GM18861 (cell line): ENCODE measurements around the gene SPEN.
A peak's percentile ranks its signal among the peaks of the same experiment; 100 is the strongest.

Experiments used
- ATAC-seq: cut with Tn5 transposase; IDR thresholded peaks from one replicate; pipeline ENCODE4 v1.9.1; 2021; ENCODE audit not compliant: unreplicated experiment

Gene SPEN

DNA sequence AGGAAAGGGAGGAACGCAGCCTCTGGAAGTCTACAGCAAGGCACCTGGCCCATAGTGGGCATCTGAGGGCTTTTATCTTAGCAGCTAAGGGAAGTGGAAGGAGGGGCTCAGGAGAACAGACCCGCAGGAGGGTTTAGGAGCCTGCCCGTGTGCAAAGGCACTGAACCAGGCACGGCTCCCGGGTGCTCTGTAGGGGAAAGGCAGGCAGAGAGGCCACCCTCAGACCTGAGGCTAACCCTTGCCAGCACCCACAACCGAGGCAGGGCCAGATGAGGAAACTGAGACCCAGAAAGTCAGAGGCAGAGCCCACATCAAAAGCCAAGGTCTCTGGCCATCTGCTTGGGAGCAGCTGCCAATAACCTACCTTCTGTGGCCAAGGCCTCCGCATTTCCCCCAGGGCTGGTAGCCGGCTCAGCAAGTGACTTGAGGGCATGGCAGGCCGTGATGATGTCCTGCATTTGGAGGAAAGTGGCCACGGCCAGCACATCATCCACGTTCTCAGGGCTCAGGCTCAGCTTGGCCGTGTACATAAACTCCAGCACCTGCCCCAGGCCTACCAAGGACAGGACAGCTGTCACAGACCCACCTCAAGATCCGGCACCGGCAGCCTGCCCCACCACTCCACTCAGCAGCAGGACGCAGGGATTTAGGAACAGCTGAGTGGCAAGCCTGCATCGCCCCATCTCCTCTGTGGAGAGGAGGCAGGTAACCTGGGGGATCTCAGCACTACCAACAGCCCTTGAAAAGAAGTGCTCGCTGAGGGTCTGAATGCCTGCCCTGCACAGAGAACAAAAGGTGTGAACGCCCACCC, 99.3 kb downstream of the SPEN start:
- no peak for ATAC-seq

DNA sequence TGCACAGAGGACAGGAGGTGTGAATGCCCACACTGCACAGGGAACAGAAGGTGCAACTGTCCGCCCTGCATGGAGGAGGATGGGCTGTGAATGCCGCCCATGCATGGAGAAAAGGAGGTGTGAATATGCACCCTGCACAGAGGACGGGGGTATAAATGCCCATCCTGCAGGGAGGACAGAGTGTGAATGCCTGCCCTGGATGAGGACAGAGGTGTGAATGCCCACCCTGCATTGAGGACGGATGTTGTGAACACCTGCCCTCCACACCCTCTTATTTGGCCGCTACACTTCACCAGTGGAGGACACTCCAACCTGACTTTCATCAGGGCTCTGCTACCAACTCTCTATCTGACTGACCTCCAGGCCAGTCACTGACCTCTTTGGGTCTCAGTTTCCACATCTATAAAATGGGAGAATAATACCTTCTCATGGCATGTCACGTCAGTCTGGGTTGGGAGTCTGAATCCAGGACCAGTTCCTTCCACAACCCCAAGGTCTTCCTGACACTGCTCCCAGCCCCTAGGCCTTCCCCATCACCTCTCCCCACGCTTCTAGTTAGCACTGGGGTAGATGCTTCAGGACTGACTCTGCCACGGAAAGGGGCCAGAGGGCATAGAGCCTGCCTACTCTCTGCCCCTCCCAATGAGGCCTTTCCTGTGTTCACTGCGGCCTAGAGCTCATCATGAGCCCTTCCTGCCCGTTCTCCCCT, 100.0 kb downstream of the SPEN start:
- no peak for ATAC-seq

DNA sequence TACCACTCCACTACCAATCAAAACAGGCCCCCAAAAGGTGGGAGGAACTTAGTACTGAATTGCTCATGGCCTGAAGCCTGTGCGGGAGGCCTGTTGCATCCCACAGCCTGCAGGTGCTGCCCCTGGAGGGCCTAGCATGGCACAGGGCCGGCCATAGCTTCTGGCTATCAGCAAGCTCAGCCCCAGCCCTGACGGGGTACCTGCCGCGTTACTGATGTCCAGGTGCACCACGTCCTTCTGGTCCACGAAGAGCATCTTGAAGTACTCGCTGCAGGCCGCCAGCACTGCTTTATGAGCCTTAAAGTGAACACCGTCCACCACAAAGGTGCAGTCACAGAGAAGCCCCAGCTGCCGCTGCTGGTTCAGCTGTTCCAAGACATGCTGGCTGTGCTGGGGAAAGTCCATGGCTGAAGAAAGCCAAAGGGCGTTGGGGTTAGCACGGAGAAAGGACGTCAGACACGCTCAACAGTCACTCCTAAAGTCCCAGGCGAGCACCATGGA, 100.6 kb downstream of the SPEN start:
- ATAC-seq: no peak

DNA sequence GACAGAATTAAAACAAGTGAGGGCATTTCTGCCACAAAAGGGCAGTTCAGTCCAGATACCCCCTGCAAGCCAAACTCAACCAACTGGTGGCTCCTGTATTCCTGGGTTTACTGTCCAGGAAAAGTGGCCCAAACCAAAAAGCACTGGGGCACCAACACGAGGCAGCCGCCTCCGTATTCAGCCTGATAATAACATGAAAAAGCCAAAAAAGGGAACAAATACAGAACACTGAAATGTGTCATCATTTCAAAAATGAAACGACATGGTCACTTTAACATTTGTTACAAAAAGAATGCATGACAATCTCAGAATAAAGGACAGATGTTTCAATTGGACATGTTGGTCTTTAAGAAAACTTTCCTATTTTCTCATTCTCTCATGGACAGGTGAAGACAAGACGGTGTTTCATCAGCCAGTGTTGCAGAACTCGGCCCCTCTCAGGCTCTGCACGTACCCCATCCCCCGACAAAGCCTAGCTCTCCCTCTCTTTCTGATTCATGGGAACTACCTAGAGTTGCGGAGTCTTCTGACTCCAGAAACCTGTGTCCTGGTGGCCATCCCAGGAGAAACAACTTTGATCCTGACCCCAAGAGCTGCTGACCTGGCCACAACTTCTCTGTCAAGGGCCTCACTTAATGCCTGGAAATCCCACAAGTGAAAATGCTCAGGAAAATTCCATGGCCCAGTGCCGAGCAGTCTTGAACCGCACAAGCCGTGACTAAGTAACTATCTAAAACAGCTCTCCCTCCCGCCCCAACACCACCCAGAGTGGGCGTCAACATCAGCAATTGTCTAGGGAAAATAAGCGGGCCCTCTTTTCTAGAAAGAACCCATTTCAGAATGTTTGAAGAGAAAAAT, 101.3 kb downstream of the SPEN start:
- ATAC-seq: peak; percentile 1

DNA sequence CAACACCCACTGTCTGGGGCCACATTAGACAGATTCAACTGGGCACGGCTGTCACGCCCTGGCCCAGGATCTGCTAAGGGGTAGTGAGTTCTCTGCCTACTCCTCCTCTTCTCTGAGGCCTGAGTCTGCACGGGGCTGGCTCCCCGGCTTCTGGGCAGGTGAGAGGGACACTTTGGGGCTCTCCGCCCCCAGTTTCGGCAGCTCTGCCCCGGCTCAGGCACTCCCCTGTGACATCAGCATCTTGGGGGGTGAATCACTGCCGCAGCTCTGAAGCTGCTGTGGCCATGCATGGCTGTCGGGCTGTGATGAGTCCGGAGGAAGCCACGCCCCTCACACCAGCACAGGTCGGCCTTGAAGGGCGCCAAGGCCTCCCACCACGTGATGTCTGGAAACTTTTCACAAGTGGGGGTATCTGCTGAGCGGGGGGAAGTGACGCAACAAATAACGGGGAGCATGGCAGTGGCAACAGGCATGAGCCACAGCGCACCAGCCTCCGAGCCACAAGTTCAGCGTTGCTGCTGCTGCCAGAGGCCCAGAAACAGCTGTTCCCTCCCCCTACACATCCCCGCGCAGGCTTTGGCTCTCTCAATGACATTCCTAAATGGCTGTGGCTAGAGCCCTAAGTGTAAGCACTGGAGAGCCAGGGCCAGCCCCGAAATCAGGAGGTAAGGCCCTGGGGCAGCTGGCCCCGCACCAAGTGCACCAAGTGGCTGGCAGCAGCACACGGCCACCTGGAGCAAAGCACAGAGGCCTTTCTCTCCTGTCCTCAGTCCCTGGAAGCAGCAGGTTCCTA, 102.1 kb downstream of the SPEN start:
- ATAC-seq: peak; percentile 68

DNA sequence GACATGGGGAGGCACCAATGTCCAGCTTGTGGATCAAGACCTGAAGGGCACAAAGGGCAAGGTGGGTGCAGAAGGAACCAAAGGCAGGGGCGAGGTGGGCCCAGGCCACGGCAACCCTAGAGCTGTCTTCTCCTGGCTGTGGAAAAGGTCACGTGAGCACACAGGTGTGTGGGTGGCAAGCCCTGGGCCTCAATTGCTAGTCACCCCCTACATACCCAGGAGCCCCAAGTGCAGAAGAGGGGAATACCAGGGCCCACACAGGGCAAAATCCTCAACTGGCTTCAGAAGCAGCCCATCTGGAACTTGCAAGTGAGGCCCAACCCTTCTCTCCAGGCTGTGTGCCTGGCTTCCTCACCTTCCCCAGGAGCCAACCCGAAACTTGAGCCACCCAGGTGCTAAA, 102.8 kb downstream of the SPEN start:
- no peak for ATAC-seq

DNA sequence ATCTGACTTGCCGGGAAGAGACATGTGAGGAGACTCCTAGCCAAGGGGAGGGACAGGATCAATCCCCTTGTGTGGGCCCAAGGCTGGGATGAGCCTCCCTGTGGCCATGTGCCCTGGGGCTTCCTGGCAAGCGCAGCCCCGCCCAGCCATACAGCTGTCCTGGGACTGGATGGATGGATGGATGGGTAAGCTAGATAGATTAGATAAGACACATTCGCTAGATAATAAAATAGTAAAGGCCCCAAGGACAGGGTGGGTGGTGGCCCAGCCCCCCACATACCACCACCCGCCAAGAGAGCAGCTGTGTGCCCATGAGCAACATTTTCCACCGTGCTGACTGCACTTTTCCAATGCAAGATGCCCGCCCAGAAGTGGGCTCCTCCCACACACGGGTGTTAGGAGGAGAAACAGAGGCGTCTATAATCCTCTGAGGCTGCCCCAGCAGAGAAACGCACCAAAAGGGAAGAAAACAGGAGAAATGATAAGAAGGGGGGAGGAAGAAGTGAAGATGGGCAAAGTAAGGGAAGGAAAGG, 103.3 kb downstream of the SPEN start:
- ATAC-seq: no peak

DNA sequence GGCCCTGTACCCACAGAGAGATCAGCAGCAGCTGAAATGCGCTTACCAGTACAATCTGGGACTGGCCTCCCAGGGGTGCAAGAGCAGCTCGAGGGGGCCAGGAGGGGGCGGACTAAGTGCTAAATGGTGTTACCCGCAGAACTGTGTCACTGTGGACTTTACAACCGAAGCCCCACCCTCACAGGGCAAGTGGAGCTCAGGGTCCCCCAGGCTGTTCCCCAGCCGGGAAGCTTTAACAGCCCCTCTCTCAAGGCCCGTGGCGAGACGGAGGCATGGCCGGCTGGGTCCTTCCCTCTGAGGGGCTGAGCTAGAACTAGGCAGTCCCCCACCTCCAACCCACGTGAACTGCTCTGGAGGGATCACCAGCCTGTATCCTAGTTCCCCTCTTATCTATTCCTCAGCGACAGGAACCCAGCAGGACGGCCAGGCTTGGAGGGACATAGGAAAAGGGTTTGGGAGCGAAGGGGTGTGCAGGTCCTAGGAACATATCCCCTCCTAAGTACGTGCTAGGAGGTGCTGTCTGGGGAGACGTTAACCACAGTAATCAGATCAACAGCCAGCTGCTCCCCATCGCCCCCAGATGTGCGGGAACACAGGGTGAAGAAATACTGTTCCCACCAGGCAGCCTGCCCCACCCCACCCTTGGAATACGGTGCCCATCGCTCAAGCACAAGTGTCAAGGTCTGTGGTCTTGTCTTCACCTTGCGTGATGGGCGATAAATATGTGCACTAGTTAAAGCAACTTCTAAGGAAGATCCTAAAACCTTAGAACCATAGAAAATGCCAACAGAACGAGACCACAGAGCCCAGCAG, 104.0 kb downstream of the SPEN start:
- no peak for ATAC-seq

DNA sequence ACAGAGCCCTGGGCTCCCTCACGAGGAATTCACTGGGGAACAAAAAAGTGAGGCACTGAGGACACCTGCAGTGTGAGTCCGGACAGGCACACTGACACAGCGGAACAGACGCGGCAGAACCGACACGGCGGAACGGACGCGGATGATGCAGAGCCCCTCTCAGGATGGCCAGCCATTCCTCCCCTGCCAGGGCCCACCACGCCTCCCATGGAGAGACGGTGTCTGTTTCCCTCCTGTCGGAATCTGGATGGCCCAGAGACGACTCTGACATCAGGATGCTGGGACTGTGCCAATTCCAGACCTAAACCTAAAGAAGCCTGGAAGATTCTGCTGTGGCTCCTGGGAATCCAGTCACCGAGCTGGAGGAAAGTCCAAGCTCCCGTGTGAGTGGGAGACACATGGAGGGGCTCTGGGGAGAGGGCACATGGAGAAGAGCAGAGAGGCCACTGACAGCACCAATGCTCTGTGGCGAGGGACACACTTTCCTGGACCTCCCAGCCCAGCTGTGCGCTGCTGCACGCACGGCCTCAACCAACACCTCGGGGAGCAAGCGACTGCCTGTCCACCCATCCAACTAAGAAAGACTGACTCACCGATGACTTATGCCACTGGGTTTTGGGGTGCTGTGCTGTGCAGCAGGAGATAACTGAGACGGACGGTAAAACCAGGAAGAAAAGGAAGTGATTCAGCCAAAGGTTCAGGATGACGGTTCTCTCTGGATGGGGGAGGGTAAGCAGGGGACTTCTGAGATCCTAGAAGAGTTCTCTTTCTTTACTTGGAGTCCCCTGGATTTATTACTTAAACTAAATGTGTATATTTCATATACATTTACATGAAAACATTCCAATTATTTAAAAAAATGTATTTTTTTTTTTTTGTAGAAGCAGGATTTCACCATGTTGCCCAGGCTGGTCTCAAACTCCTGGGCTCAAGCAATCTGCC, 105.1 kb downstream of the SPEN start:
- ATAC-seq: no peak

DNA sequence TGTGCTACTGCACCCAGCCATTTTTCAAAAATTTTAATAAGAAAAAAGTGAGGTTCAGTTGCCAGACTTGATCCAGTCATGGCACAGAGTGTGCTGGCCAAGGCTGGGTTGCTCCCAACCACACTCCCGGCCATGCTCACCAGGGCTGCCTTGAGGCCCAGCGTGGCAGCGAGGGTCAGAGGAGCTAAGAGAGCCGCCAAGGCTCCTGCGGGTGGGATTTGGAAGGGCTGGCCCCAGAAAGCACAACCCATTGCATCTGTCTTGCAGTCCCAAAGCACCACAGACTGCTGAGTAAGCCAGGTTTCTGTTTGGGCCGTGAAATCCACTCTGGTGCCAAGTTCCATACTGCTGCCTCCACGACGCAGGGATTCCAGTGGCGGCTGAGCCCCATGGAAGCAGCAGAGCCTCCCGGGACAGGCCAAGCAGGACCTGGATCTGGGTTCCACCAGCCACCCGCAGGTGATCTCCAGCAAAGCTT, 105.8 kb downstream of the SPEN start:
- no peak for ATAC-seq

DNA sequence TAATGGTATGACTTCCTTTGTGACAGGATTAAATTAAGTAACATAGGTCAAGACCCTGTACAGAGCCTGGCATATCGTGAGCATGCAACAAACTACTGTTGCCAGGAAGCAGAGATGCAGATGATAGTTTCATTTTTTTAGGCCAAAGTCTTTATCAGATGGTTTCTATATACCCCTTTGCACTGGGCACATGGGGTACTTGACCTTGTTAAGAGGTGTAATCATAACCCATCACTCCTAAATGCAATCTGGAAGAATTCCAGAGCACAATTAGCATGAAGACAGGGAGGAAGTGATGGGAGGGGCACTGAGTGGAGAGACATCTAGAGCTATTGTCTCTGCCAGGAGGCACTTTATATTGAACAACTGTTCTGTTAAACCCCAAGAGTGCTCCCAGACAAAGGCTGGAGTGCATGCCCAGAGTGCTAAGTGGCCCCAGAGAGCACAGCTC, 106.3 kb downstream of the SPEN start:
- ATAC-seq: no peak

DNA sequence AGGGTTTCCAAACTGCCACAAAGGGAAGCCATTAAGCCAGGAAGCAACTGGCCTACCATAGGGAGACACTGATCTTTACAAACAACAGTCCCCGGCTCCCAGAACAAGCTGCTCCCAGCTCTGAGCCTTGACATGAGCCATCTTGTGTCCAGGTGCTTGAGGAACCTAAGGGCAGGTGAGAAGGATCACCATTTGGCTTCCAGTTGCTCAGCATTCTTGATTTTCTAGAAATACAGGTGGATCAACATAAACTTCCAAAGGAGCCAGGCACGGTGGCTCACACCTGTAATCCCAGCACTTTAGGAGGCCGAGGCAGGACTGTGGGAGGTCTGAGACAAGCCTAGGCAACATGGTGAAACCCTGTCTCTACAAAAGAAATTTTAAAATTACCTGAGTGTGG, 106.8 kb downstream of the SPEN start:
- ATAC-seq: no peak

DNA sequence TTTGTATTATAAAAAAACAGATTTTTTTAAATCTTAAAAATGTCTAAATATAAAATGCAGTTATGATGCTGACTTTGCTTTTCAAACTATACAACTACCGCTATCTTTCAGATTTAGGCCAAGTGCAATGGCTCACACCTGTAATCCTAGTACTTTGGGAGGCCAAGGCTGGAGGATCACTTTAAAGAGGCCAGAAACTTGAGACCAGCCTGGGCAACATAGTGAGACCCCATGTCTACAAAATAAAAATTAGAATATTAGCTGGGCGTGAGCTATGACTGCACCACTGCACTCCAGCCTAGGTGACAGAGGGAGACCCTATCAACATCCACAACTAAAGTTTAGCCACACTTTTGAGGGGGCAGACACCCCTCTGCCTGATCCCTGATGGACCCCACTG, 108.0 kb downstream of the SPEN start:
- ATAC-seq: no peak

DNA sequence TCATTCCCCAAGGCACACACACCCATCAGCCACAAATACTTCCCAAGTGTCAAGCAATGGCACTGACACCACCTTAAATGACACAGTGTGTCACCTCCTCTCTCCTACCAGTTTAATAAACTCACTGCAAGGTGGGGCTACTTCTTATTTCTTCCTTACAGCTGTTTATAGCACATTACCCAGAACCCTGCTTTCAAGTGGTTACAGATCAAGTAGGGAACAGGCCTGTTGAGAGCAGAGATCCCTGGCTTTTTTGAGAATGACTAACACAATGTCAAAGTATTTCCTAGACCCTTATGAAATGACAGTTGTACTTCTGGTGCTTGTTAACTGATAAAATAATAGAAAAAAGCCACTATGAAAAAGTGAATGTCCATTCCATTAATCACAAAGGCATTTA, 108.6 kb downstream of the SPEN start:
- ATAC-seq: no peak

DNA sequence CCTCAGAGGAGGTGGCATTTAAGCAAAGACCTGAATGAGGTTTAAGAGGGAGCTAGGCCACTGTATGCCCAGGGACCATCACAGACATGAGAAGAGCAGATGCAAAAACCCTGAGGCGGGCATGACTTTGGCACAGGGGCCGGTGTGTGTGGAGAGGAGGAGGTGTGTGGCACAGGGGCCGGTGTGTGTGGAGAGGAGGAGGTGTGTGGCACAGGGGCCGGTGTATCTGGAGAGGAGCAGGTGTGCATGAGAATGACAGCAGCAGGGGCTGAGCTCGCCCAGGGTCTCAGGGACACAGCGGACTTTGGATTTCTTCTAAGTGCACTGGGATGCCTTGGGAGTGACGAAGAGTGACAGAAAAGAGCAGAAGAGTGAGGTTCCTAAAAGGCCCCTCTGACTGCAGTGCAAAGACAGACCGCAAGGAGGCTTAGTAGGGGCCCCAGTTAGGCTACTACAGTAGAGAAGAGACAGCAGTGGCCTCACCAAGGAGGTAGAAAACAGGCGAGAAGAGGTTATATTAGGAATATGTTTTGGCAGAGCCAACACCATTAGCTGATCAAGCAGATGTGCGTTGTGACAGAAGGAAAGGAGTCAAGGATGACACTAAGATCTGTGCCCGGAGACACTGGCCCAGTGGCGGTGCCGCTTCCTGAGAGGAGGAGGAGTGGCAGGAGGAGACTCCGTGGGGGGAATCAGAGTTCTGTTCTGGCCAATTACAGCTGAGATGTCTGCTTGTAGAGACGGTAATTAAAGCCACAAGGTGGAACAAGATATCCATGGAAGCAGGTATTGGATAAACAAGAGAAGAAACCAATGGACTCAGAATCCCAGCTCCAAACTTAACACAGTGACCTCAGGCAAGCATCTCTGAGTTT, 110.0 kb downstream of the SPEN start:
- no peak for ATAC-seq

DNA sequence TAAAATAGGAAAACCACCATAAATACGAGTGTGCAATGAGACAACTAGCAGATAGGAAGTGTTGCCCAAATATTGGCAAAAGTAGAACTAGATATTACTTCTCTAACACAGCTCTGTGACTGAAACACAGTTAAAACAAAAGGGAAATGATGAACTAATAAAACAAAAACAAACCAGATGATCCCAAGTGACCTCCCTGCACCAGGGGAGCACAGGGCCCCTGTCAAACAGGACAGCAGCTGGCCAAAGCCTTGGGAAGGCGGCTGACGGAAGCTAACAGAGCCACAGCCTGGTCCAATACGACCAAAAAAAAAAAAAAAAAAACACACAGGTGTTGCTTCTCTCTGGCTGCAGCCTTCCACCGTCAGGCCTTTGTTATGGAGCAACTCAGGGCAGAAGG, 110.6 kb downstream of the SPEN start:
- no peak for ATAC-seq

DNA sequence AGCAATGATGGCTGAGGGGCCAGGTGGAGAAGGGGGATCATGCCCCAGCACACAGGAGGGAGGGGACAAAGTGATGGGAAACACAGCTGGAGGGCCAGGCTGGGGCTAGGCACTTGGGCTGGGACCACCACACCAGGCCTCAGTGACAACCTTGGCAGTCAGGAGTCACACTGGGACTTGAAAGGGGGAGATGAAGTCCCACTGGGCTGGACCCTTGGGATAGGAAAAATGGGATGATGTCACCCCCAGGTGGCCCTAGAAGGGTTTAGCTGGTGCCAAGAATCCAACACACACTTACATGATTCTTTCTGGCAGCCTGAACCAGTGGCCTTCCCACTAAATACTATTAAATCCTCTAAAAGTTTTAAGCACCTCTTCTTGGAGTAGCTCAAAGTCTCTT, 111.3 kb downstream of the SPEN start:
- no peak for ATAC-seq
